ENCODE measurements around the gene GRM4. TPM values are rescaled to one million over a fixed set of nuclear protein-coding genes. Genes with fewer than 3 reads are reported as not detected.

Gene GRM4
- total RNA-seq, 1 donor from 2014 or later = not detected

DNA sequence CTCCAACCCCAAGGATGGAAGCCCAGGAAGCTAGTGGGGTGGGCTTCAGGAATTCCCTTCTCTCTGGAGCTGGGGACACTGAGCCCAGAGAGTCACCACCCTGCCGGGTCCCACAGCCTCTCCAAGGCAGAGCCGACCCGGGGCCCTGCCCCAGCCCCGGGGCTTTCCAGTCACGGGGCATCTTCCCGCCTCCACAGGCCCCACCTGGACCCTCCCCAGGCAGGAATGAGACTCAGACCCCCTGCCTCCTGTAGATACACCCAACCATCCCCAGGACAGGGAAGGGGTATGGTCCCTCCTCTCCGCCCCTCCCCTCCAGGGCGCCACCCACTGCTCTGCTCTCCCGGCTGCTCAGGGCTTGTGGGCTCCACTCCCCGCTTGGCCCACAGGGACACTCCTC is 53.3 kb downstream of the GRM4 start:
- TF ChIP-seq, protein P1, sequence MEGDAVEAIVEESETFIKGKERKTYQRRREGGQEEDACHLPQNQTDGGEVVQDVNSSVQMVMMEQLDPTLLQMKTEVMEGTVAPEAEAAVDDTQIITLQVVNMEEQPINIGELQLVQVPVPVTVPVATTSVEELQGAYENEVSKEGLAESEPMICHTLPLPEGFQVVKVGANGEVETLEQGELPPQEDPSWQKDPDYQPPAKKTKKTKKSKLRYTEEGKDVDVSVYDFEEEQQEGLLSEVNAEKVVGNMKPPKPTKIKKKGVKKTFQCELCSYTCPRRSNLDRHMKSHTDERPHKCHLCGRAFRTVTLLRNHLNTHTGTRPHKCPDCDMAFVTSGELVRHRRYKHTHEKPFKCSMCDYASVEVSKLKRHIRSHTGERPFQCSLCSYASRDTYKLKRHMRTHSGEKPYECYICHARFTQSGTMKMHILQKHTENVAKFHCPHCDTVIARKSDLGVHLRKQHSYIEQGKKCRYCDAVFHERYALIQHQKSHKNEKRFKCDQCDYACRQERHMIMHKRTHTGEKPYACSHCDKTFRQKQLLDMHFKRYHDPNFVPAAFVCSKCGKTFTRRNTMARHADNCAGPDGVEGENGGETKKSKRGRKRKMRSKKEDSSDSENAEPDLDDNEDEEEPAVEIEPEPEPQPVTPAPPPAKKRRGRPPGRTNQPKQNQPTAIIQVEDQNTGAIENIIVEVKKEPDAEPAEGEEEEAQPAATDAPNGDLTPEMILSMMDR (IDR thresholded peaks at IDR 0.05; ENCODE audit: insufficient read depth, low read length, severe bottlenecking) = no peak
- FAIRE-seq = no peak

DNA sequence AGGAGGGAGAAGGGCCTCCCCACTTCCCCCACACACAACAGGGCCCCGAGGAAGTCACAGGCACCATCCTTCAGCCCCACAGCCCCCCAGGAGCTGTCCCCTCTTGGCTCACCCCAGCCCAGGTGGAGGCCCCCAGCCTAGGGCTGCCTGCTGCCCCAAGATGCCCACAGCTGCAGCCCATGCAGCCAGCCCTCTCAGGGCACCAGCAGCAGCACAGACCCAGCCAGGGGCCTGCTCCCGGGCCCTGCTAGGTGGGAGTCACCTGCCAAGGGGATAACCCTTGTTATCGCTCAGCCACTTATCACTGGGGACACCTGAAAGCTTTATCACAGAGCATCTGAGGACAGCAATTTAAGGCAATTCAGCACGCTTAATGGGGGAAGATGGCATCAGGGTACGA is 55.0 kb downstream of the GRM4 start:
- DNase-seq (ENCODE audit: low read depth) (no peak), FAIRE-seq (no peak)
- no peaks in the 10 kb centered on the region for H3K36me3 ChIP-seq (ENCODE audit: control insufficient read depth, insufficient read depth, low read length)
- peaks cover 3% of the 10 kb centered on the region for H3K27me3 ChIP-seq (ENCODE audit: control insufficient read depth, insufficient read depth, low read length)
- TF ChIP-seq, protein P1 (IDR thresholded peaks at IDR 0.05; ENCODE audit: insufficient read depth, low read length, severe bottlenecking) = no peak
- no peak overlapping the region for H3K4me3 ChIP-seq (ENCODE audit: low read depth, low read length)

More for the DNA sequence above, 53.3 kb downstream of the GRM4 start:
- Histone ChIP-seq H3K36me3 (ENCODE audit: control insufficient read depth, insufficient read depth, low read length) (no peaks in the 10 kb centered on the region), H3K27me3 (ENCODE audit: control insufficient read depth, insufficient read depth, low read length) (peaks cover 4% of the 10 kb centered on the region), H3K4me3 (ENCODE audit: low read depth, low read length) (no peak overlapping the region)
- no peak for DNase-seq (ENCODE audit: low read depth)

DNA sequence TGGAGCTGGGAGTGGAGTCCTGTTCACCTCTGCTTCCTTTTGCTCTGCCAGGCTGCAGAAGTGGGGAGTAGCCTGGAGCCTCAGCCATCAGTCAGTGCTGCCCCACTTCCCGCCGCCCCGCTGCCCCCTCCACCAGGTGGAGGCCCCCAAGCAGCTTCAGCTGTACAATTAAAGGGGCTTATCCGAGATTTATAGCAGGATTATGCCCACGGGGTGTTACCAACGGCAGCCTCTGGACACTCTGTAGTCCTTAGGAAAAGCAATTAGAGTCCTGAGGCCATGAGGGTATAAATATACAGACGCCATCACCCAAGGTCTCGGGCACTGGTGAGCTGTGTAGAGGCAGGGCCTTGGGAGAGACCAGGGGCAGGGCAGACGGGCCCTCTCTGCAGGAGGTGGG is 55.4 kb downstream of the GRM4 start:
- Histone ChIP-seq H3K4me3 (ENCODE audit: low read depth, low read length) (no peak overlapping the region), H3K27me3 (ENCODE audit: control insufficient read depth, insufficient read depth, low read length) (peaks cover 3% of the 10 kb centered on the region), H3K36me3 (ENCODE audit: control insufficient read depth, insufficient read depth, low read length) (no peaks in the 10 kb centered on the region)
- no peak for DNase-seq (ENCODE audit: low read depth)
- FAIRE-seq = no peak
- TF ChIP-seq, protein P1 (IDR thresholded peaks at IDR 0.05; ENCODE audit: insufficient read depth, low read length, severe bottlenecking) = no peak

DNA sequence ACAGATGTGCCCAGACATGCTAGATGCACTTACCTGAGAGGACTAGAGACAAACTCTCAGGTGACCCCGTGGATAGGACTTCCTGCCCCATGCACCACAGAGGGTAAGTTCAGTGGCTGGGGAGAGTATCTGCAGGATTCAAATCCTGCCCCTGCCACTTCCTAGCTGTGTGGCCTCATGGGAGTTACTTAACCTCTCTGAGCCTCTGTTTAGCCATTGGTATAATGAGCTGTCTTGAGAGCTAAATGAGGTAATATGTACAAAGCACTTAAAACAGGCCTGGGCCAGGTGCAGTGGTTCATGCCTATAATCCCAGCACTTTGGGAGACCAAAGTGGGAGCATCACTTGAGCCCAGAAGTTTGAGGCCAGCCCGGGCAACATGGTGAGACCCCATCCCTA is 59.3 kb downstream of the GRM4 start:
- TF ChIP-seq, protein P1 (IDR thresholded peaks at IDR 0.05; ENCODE audit: insufficient read depth, low read length, severe bottlenecking) = no peak
- no peak overlapping the region for H3K4me3 ChIP-seq (ENCODE audit: low read depth, low read length)
- H3K27me3 ChIP-seq (ENCODE audit: control insufficient read depth, insufficient read depth, low read length) = peaks cover 2% of the 10 kb centered on the region
- FAIRE-seq = no peak
- DNase-seq (ENCODE audit: low read depth) = no peak
- H3K36me3 ChIP-seq (ENCODE audit: control insufficient read depth, insufficient read depth, low read length) = no peaks in the 10 kb centered on the region

DNA sequence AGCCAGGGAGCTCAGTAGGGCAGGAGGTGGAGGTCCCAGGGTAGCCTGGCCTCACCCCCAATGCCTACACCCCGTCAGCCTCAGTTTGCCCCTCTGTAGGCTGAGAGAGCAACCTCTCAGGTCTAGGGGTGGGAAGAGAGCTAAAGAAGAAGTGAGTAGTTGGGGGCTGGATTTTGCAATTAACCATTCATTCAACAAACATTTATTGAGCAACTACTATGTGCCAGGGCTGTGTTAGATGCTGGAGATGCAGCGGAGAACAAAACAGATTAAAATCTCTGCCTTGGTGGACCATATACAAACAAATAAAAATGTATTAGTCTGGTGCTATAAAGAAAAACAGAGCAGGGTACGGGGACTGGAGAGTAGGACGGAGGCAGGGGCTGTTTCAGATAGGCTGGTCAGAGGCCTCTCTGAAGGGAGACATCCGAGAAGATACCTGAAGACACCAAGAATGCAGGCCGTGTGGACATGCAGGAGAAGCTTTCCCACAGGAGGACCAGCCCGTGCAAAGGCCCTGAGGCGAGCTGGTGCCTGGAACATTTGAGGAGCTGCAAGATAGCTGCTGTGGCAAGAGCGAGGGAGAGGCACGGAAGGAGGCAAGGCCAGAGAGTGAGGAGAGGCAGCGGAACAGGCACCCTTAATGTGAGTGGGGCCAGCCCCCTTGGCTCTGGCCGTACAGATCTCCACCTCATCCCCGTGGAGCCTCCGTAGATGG is 60.3 kb downstream of the GRM4 start:
- H3K4me3 ChIP-seq (ENCODE audit: low read depth, low read length) = no peak overlapping the region
- H3K36me3 ChIP-seq (ENCODE audit: control insufficient read depth, insufficient read depth, low read length) = no peaks in the 10 kb centered on the region
- DNase-seq (ENCODE audit: low read depth) = no peak
- peaks cover 2% of the 10 kb centered on the region for H3K27me3 ChIP-seq (ENCODE audit: control insufficient read depth, insufficient read depth, low read length)
- no peak for FAIRE-seq
- TF ChIP-seq, protein P1 (IDR thresholded peaks at IDR 0.05; ENCODE audit: insufficient read depth, low read length, severe bottlenecking) = no peak
